ENCODE data around the gene NPHP4. TPM values are rescaled to one million over a fixed set of nuclear protein-coding genes. Genes with fewer than 3 reads are reported as not detected.

The NPHP4 gene
- total RNA-seq, 1 experiment from 2014 or later, result 20.0 TPM

DNA sequence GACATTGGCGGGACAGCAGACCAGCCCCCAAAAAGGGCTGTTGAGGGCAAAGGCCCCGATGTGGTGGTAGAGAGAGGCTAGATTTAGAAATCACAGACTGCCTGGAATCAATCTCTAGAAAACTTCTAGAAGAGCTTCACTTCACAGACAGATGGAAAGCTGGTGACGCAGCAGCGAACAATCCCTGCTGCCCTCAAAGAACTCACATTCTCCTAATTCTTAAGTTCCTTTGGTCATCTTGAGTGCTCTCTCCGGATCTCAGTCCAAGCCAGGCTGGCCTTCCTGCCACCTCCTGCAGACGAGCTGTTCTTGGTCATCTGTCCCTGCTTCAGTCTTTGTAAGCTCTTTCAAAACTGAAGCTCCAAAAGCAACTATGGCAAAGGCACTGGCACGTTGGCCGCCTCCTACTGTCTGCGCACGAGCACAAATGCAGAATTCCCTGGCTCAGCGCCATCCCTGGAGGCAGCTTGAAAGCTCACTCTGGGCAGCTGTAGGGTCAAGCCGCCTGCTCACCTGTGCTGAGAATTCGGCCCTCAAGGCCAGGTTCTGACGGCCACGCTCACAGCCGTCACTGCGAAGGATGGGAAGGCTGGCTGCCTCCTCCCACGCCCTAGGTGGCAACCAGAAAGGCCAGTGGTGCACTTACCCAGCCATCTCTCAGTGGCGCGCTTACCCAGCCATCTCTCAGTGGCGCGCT is 110.6 kb downstream of the NPHP4 start:
- H3K9me2 ChIP-seq (ENCODE audit: insufficient read depth), result no peaks in the 10 kb centered on the region
- no peaks in the 10 kb centered on the region for H3K36me3 ChIP-seq (ENCODE audit: control insufficient read depth in 1 of 2, insufficient read depth in 2 of 2, low read length in 2 of 2)
- H4K20me1 ChIP-seq (ENCODE audit: insufficient read depth), result no peaks in the 10 kb centered on the region
- intact Hi-C loops (cut with micrococcal nuclease), result no loop called here
- DNase-seq (ENCODE audit: low read depth, low spot score) (no peak), ATAC-seq (0 out of 2 replicates have a peak, but pooled peaks have one; percentile 32)
- no peak overlapping the region for H3K4me2 ChIP-seq (ENCODE audit: low read length)
- H3K27me3 ChIP-seq (ENCODE audit: insufficient read depth, low read length), result no peaks in the 10 kb centered on the region
- ChIA-PET POLR2A (no interaction called here), RAD21 (ENCODE audit: low non-redundant PET in 1 of 2, low total read pairs in 2 of 2, uncharacterized antibody in 2 of 2, unreplicated experiment in 2 of 2) (no interaction called here), CTCF (no interaction called here)
- no peaks in the 10 kb centered on the region for H3K4me1 ChIP-seq (ENCODE audit: control insufficient read depth in 1 of 2, insufficient read depth in 2 of 2, low read length in 2 of 2)
- no peak overlapping the region for H2AFZ ChIP-seq (ENCODE audit: low read depth, low read length, poor library complexity, severe bottlenecking)
- no peaks in the 10 kb centered on the region for H3K79me2 ChIP-seq (ENCODE audit: insufficient read depth, low read length)
- BruUV-seq (replicated peaks), result no TSS peak
- H3K4me3 ChIP-seq (replicated peaks in 1 of 2; ENCODE audit: low read depth in 1 of 2, low read length in 2 of 2), result no peak overlapping the region
- H3K9me3 ChIP-seq (ENCODE audit: control insufficient read depth in 1 of 2, insufficient read depth in 1 of 2, low read depth in 1 of 2, low read length in 2 of 2), result no peaks in the 10 kb centered on the region
- TF ChIP-seq EZH2phosphoT487 (IDR thresholded peaks at IDR 0.05; ENCODE audit: borderline replicate concordance) (no peak), JUND (IDR thresholded peaks at IDR 0.05) (no peak), YY1 (IDR thresholded peaks at IDR 0.05; ENCODE audit: extremely low read depth, insufficient replicate concordance, low read depth, low read length) (no peak), POLR2AphosphoS5 (IDR thresholded peaks at IDR 0.05; ENCODE audit: low read depth, low read length) (no peak), SIN3A (IDR thresholded peaks at IDR 0.05; ENCODE audit: low read depth) (no peak), EZH2 (IDR thresholded peaks at IDR 0.05) (no peak), ZNF274 (IDR thresholded peaks at IDR 0.05; ENCODE audit: low read depth, low read length) (no peak)
- H3K27ac ChIP-seq (ENCODE audit: low read depth, low read length), result no peak overlapping the region
- H3K9ac ChIP-seq (ENCODE audit: low read length), result no peak overlapping the region

DNA sequence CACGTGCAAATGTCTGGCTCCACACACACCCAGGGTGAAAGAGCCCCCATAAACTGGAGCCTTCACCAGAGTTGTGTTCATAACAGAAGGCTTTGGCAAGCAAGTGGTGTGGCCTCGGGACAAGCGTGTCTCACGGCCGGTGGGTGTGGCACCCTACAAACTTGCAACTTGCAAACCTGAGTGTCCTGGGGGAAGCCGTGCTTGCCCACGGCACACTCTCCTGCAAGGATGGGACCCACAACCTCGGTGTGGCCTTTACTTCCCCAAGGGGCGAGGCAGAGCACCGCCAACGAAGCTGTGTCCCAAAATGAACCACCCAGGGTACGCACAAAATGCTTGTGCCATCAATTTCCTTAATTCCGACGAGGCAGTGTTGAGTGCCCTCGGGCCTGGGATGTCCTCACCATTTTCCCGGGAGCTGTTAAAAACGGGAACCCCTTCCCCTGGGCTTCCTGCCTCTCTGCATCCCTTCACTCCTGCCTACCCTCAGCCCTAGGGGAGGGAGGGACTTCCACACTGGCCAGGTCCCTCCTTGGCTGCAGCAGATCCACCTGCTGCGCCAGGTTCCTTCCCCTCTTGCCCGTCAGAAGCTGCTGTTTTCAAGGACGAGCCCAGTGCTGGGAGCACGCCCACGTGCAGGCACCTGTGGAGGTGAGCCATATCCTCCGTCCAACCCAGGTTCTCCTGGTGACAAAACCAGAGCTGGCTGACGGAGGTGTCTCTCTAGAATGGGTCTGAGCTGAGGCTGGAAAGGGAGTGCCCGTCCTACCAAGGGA is 111.4 kb downstream of the NPHP4 start:
- H3K79me2 ChIP-seq (ENCODE audit: insufficient read depth, low read length), result no peaks in the 10 kb centered on the region
- H3K9me3 ChIP-seq (ENCODE audit: control insufficient read depth in 1 of 2, insufficient read depth in 1 of 2, low read depth in 1 of 2, low read length in 2 of 2), result no peaks in the 10 kb centered on the region
- no peak for TF ChIP-seq EZH2 (IDR thresholded peaks at IDR 0.05)
- no peaks in the 10 kb centered on the region for H3K36me3 ChIP-seq (ENCODE audit: control insufficient read depth in 1 of 2, insufficient read depth in 2 of 2, low read length in 2 of 2)
- H3K4me3 ChIP-seq (replicated peaks in 1 of 2; ENCODE audit: low read depth in 1 of 2, low read length in 2 of 2), result no peak overlapping the region
- no peak overlapping the region for H3K9ac ChIP-seq (ENCODE audit: low read length)
- H3K4me1 ChIP-seq (ENCODE audit: control insufficient read depth in 1 of 2, insufficient read depth in 2 of 2, low read length in 2 of 2), result no peaks in the 10 kb centered on the region
- H3K9me2 ChIP-seq (ENCODE audit: insufficient read depth), result no peaks in the 10 kb centered on the region
- POLR2A ChIA-PET, result no interaction called here
- RAD21 ChIA-PET (ENCODE audit: low non-redundant PET in 1 of 2, low total read pairs in 2 of 2, uncharacterized antibody in 2 of 2, unreplicated experiment in 2 of 2), result no interaction called here
- no peak overlapping the region for H3K4me2 ChIP-seq (ENCODE audit: low read length)
- DNase-seq (ENCODE audit: low read depth, low spot score) (no peak), ATAC-seq (no peak)
- H3K27ac ChIP-seq (ENCODE audit: low read depth, low read length), result no peak overlapping the region
- H2AFZ ChIP-seq (ENCODE audit: low read depth, low read length, poor library complexity, severe bottlenecking), result no peak overlapping the region
- no peaks in the 10 kb centered on the region for H4K20me1 ChIP-seq (ENCODE audit: insufficient read depth)
- H3K27me3 ChIP-seq (ENCODE audit: insufficient read depth, low read length), result no peaks in the 10 kb centered on the region
- intact Hi-C loops (cut with micrococcal nuclease), result no loop called here
- CTCF ChIA-PET, result no interaction called here
- BruUV-seq (replicated peaks), result no TSS peak
